ENCODE results near the gene MED7.
"Not testable (repeated sequence)": the region's sequence is repeated elsewhere in the genome, so short reads cannot be mapped to it uniquely, and the experiment has no call there.

MED7 gene, protein sequence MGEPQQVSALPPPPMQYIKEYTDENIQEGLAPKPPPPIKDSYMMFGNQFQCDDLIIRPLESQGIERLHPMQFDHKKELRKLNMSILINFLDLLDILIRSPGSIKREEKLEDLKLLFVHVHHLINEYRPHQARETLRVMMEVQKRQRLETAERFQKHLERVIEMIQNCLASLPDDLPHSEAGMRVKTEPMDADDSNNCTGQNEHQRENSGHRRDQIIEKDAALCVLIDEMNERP
- 8.8 to 22.7 (median 16.0) reads per million in 18 experiments for total RNA-seq

DNA sequence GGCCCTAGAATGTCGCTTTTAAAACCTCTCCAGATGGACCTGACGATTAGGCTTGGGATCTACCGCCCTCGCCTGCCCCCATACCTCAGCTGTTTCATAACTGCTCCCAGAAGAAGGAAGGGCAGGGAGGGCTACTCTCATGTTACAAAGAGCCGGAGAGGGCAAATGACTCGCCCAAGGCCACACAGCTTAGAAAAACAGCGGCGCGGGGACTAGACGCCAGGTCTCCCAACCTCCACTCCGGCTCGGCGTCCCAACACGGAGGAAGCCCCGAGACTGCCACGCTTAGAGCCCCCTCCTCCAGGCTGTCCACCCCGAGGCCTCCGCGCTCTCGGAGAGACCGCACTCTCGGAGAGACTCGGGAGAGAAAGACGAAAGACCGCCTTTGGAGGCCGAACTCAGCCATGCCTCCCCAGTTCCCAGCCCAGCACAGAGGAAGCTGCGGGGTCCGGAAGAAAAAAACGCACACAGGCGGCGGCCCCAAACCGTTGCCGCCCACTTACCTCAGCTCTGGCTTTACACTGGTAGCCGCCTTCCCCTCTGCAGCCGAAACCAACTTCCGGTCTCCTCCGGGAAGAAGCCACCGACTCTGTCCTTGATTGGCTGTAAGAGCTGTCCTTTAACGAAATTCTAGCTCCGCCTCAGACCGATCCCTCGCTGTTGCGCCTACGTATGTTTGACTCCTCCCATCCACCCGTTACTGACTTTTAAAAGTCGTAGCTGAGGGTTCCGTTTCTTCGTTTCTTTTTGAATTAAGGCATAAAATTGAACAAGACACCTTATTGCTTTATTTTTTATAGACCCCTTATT, at the start of gene MED7:
MED7 (minus strand) TSS at position 549 of the 810 bp plus-strand sequence. CDS start 3,434 bp downstream, outside the sequence.
- DNase-seq: peak; percentile 100

DNA sequence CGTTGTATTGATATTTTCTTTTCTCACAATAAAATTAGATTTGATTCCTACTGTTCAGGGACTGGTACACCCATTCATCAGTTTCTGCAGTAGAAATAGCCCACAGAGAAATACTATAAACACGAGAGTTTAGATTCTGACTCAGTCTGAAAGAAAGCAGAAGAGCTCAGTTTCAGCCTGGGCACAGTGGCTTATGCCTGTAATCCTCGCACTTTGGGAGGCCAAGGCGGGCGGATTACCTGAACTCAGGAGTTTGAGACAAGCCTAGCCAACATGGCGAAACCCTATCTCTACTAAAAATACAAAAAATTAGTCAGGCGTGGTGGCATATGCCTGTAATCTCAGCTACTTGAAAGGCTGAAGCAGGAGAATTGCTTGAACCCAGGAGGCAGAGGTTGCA, 46.6 kb upstream of the MED7 start:
- no peak for DNase-seq

DNA sequence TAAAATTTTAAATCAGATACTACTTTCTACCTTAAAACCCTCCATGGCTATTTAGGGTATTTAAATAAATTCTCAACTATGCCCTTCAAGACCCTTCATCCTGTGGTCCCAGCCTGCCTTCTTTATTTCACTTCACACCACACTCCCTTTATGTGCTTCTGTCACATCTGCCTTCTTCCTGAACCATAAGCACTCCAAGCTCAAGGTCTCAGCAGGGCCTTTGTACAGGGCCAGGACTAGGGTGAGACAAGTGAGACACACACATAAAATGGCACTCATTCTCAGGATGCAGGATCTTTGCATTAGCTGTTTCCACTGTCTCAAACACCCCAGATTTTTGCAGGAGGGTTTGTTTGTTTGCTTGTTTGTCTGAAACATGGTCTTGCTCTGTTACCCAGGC, 45.6 kb upstream of the MED7 start:
- no peak for DNase-seq

DNA sequence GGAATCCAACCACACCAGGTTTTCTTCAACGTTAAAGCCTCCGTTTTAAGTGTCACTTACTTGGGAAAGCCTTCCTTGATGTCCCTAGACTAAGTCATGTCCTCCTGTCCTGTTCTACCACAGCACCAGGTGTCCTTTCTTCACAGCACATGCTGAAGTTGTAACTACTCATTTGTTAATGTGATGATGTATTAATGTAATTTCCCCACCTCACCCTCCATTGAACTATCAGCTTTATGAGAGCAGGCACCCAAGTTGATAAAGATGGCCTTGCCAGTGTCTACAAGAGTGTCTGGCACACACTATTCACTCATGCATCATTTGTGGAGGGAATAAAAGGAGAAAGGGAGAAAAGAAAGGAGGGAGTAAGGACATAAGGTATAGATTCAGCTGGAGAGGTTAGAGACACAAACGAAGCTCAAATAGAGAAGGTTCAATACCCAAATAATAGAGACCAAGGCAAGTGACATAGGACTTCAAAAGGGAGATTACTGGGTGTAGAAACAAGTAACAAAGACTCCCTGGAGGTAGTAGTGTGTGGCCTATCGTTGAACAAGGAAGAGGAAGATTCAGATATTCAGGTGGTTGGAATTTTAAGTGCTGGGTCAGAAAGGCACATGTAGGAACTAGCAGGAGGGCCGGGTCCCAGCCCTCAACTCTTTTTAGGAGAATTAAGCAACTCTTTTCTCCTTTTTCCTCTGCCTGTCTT, 44.5 kb upstream of the MED7 start:
- no peak for DNase-seq

DNA sequence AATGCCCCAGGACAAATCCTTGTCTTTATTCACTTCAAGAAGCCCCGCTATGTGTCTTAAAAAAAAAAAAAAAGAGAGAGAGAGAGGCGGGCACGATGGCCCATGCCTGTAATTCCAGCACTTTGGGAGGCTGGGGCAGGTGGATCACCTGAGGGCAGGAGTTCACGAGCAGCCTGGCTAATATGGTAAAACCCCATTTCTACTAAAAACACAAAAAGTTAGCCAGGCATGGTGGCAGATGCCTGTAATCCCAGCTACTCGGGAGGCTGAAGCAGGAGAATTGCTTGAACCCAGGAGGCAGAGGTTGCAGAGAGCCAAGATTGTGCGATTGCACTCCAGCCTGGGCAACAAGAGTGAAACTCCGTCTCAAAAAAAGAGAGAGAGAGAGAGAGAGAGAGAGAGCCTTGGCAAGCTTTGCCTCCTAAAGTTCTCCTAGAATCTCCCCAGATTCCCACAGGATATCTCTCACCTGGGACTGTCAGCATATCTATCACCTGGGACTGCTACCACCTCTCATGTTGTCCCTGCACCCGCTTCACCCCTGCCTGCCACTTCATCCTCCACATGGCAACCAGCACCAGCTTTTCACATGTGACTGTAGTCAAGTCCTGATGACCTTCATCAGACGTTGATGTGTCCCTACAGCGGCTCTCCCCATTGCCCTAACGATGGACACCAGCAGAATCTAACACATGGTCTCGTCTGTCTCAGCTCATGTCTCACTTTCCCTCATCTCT, 43.8 kb upstream of the MED7 start:
- DNase-seq: no peak

DNA sequence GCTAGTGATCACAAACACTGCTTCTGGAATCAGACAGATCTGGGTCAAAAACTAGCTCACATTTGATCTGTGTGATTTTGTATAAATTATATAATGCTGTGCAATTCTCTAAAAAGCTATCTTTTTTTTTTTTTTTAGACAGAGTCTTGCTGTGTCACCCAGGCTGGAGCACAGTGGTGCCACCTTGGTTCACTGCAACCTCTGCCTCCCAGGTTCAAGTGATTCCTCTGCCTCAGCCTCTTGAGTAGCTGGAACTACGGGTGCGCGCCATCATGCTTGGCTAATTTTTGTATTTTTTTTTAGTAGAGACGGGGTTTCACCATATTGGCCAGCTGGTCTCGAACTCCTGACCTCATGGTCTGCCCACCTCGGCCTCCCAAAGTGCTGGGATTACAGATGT, 42.5 kb upstream of the MED7 start:
- DNase-seq: not testable (repeated sequence)

DNA sequence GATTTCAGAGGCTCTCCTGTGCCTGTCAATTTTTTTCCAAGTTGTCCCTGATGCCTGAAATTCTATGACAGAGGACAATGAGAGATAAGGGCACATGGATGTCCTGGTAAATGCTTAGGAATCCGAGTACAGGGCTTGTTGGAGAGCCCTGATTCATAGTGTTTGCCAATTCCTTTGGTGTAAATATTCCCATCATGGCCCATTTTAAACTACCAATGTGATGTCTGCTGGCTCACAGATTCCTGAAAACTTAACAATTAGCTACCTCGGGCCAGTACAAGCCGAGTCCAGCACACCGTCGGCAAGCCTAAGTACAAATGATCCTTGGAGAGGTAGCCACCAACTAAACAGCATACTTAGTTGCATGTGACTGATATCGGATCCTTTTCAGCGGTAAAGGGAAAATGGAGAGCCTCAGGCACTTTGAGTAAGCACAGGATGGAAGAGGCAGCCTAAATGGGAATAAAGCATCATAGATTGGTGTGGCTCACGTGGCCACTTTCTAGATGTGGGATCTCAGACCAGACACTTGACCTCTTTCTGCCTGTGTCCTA, 41.5 kb upstream of the MED7 start:
- DNase-seq: no peak

DNA sequence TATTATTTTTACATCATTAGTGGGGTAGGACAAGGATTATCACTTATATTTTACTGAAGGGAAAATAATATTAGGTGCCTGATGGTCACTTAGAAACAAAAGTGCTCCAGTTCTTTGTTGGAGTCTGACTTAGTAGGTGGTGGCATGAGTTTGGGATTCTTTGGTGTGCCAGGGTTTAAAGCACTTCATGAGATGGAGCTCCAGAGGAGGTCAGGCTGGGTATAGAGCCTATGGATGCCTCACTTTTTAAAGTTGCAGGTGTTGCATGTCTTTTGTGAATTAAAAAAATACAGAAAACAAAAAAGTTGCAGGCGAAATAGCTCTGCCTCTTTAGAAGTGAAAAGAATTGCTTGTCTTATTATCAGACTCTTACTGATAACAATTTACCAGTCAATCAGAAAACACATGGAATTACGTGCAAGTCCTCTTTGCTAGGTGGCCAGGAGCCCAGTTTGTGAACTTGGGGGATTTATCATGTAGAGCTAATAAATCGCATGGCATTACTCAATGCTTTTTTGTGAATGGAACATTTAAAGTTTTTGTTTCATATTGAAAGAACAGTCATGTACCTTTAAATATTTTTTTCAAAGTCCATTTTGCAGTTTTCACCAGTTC, 39.6 kb upstream of the MED7 start:
- DNase-seq: no peak

DNA sequence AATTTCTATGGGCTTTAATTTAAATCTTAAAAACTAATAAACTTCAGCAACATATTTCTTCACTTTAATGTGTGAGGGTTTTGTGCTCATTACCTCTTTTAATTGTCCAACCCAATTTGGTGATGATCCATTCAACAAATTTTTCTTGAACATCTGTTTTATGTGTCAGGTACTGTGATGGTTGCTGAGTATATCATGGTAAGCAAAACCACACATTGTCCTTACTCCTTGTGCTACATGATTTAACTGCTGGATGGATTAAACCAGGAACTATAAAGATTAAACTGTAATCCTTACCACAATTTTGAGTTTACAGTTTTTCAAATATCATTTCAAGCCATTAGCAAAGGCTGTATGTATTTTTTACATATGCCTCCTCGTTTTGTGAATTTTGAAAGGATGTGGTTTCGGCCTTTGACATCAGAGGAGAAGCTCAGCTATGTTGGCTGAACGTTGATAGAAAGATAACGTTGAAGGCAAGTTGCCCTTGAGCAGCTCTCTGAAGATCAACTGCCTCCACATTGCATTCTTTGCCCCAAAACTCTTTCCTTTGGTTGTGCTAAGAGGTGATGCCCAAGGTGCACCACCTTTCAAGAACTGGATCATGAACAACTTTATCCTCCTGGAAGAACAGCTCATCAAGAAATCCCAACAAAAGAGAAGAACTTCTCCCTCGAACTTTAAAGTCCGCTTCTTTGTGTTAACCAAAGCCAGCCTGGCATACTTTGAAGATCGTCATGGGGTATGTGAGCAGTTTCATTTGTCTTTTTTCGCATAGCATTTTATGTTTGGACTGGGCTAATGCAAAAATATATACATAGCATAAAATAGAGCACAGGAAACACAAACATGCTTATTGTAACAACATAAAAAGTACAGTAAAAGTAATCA, 38.0 kb upstream of the MED7 start, which contains the start of gene ITK:
ITK (plus strand) TSS at position 467 of the 891 bp plus-strand sequence; CDS start at position 605, 138 bp downstream.
- DNase-seq: no peak

DNA sequence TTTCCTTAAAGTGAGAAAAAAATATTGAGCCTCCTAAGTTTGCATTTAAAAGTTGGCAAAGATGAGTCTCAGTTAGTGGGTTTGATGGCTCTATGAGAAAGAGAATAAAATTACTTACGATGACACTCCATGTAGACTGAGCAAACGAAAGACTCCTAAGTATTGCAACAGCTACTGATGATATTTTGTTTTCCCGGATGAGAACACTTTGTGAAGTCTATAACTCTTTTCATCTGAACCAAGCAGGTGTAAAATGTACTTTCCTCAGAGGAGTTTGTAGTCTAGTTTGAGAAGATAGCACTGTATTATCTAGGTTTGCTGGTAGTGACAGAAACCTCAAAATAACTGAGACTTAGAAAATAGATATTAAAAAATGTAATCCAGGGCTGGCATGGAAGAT, 36.3 kb upstream of the MED7 start:
- no peak for DNase-seq

DNA sequence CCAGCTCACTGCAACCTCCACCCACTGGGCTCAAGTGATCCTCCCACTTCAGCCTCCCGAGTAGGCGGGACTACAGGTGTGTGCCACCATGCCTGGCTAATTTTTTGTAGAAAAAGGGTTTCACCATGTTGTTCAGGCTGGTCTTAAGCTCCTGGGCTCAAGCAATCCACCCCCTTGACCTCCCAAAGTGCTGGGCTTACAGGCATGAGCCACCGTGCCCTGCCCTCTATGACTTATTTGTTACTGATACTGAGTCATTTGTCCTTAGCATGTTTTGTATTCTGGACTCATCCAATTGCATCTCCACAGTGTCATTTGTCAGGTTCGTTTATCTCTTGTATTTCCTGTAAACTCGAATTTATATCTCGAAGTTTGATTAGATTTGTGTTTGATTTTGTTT, 35.3 kb upstream of the MED7 start:
- peak in 1 of 2 donors; percentile 4 for DNase-seq

DNA sequence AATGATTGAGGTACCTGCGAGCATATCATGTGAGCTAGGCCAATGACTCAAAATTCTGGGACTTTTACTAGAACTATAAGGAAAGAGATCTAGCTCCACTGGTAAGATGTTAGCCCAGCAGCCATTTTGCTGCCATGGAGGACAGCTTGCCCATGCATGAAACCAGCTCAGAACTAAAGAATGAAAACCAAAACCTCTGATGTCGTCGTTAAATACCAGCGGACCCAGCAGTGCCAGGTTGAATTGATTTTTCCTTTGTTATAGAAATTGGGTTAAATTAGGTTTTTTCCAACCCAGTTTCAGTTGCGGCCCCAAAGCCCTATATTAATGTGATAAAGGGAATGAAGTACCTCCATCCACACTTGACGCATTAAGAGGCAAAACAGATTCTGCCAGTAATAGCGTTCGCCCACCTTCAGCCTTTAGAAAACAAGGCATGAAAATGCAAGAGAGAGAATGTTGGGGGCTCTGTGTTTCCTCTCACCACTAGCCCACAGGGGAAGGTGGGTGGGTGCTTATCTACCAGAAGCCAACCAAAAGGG, 32.5 kb upstream of the MED7 start:
- no peak for DNase-seq

DNA sequence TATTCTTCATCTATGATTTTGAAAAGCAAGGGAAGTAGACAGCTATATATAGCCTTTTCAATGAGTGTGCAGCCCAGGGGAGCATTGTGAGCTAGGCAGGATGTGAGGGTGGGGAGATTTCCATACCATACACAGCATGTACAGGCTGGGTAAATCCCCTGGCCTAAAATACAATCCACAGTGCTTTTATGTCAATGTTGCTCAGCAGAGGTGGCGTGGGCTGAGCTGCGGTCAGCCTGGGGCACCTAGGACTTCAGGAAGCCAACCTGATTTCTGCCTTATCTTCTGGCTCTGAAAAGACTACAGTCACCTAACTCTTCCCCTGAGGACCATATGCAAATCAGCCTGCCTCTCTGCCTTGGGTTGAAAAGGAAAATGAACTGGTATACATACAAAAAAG, 29.7 kb upstream of the MED7 start:
- DNase-seq: no peak

DNA sequence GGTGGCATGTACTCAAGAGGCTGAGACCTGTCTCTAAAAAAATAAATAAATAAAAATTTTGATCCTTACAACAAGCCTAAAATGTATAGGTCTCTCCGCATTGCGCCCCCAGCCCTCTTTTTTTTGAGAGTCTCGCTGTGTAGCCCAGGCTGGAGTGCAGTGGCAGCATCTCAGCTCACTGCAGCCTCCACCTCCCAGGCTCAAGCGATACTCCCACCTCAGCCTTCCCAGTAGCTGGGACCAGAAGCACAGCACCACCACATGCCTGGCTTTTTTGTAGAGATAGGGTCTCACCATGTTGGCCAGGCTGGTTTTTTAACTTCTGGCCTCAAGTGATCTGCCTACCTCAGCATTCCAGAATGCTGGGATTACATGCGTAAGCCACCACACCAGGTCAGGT, 25.6 kb upstream of the MED7 start:
- DNase-seq: no peak

DNA sequence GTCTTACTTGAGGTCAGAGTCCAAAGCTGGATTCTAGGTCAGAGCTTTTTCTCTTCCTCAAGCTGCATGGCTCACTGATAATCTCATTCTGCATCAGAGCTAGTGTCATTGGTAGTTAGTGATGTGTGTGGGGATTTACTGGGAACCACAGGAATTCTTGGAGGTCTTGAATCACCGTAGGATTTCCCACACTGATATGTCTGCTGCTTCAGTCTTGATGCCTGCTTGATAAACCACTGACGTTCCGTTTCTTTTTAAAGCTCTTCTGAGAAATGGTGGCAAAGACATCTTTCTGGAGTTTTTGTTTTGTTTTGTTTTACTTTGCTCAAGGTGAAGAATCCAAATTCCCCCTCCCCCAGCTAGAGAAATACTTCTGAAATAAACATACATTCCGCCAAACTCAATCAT, 24.6 kb upstream of the MED7 start:
- no peak for DNase-seq

DNA sequence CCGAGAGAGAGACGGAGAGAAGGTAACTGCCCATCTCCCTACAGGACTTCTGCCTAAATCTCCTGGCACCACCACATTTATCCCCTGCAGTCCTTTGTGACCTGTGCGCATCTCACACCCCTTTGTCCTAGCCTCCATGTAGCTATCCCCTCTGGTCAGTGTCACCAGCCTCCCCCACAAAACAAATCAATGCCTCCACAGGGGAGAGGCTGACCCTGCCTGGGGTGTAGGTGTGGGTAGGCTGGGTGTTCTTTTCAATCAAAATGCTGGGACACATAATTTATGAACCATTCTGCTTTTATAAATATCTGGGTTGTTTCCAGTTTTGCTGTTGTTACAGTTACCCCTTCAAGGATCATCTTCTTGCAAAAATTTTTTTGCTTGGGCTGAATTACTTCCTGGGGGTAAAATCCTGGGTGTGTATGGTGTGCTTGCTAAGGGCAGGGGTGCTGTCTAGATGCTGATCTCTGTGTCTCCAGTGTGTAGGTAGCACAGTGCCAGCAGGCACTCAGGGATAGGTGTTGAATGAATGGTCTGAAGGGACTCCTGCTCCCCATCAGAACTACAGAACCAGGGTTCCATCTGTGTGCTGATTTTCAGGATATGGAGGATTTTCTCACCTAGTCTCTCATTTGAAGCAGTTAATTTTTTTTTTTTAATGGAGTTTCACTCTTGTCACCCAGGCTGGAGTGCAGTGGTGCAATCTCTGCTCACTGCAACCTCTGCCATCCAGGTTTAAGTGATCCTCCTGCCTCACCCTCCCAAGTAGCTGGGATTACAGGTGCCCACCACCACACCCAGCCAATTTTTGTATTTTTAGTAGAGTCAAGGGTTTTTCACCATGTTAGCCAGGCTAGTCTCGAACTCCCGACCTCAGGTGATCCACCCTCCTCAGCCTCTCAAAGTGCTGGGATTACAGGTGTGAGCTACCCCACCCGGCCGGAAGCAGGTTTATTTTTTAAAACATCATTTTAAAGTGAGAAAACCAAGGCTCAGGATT, 23.8 kb upstream of the MED7 start, which contains the start of gene GARIN3:
GARIN3 (minus strand) TSS at position 51 of the 1,000 bp plus-strand sequence. CDS start 96 bp downstream, outside the sequence.
- no peak for DNase-seq

DNA sequence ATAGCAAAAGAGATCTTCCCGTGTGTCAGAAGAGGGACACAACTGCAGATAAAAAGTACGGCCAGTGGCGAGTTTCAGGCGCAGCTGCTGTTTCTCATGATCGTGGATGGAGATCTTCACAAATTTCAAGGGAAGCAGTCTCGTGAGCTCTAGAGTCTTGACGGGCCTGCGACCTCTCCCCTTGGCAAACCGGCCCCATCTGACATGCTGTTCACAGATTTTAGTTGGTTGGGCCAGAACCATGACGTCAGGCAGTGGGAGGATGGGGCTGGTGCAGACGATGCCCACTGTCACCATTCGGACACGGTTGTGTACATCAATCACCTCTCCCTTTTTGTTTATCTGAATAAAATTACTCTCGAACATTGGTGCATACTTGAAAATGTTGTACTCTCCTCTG, 23.0 kb upstream of the MED7 start:
- DNase-seq: no peak

DNA sequence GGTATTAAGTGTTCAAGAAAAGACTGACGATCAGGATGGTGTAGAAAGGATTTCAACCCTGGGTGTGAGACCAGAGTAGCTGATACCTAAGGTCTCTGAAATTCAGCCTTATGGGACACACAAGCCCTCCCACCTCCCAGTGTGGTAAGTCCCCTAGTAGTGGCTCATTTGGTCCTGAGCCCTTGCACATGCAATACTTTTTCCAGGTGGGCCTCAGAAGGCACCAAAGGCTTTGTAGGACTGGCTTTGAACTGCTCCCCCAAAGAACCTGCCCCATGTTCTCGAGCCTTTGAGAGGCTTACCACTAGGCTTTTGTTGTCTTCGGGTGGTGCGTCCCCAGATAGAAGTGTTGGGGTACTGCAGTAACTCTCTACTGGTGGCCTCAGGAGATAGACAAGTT, 22.6 kb upstream of the MED7 start:
- DNase-seq: no peak

DNA sequence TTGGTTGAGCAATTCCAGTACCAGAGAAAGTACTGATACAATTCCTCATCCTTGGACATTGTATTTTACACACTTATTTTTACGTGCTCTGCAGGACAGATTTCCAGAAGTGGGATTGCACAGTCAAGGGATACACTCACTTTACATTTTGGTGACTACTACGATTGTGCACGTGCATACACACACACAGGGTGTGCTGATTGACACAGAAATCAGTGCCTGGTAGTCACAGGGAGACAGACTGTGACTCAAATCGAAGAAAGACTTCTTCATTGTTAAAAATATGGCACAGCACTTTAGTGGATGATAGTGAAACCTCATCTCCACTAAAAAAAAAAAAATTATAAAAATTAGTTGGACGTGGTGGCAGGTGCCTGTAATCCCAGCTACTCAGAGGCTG, 21.9 kb upstream of the MED7 start:
- DNase-seq: no peak

Measured in inflammatory macrophage (primary cell).